Hematopoietic multipotent progenitor cell treated with erythropoietin and hydrocortisone succinate and interleukin-3 and kit ligand, for 17 days (in vitro differentiated cells): ENCODE measurements around the gene KIF15.

ENCODE experiments used
- DNase-seq: peaks from one replicate; pipeline ENCODE4 v3.0.0-alpha.2; 2015; ENCODE audit warnings: low spot score

The KIF15 gene

GRCh38 chr3:44883213-44883955, 121.8 kb downstream of the KIF15 start:
- no peak for DNase-seq

- no peak for DNase-seq
These were observed 122.4 kb downstream of the KIF15 start for GRCh38 chr3:44883999-44884431.

- no peak for DNase-seq
These were observed 124.0 kb downstream of the KIF15 start for GRCh38 chr3:44885618-44886017.

- no peak for DNase-seq
These were observed 125.0 kb downstream of the KIF15 start for GRCh38 chr3:44886561-44886960.

- no peak for DNase-seq
These were observed 125.5 kb downstream of the KIF15 start for GRCh38 chr3:44887101-44887500.

GRCh38 chr3:44890258-44890657, 128.7 kb downstream of the KIF15 start:
- no peak for DNase-seq

GRCh38 chr3:44890852-44891251, 129.3 kb downstream of the KIF15 start:
- no peak for DNase-seq

GRCh38 chr3:44892689-44893088, 131.1 kb downstream of the KIF15 start:
- DNase-seq, result no peak

- no peak for DNase-seq
These were observed 131.5 kb downstream of the KIF15 start for GRCh38 chr3:44893097-44893496.

- DNase-seq, result no peak
These were observed 132.9 kb downstream of the KIF15 start for GRCh38 chr3:44894485-44894884.

GRCh38 chr3:44896440-44896839, 134.8 kb downstream of the KIF15 start:
- DNase-seq, result no peak

GRCh38 chr3:44899683-44900367, 138.2 kb downstream of the KIF15 start:
- DNase-seq, result no peak

- DNase-seq, result no peak
These were observed 141.0 kb downstream of the KIF15 start for GRCh38 chr3:44902628-44903027.
